ENCODE results near the gene KRT24.

The KRT24 gene

GRCh38 chr17:40720899-40721298, 17.3 kb upstream of the KRT24 start:
- Histone ChIP-seq H3K4me1 (ENCODE audit: insufficient read depth, low read length) (no peaks in the 10 kb centered on the region), H3K9me3 (ENCODE audit: low read length) (no peaks in the 10 kb centered on the region), H3K27me3 (ENCODE audit: control insufficient read depth in 1 of 2, insufficient read depth in 2 of 2, low read length in 2 of 2) (no peaks in the 10 kb centered on the region), H3K9ac (ENCODE audit: low read length) (no peak overlapping the region), H3K4me3 (ENCODE audit: low read depth in 1 of 2, low read length in 2 of 2) (no peak overlapping the region), H3K27ac (ENCODE audit: low read depth, low read length) (no peak overlapping the region), H3K36me3 (ENCODE audit: insufficient read depth, low read length) (no peaks in the 10 kb centered on the region)

- H3K4me3 ChIP-seq (ENCODE audit: low read depth in 1 of 2, low read length in 2 of 2): no peak overlapping the region
- H3K27me3 ChIP-seq (ENCODE audit: control insufficient read depth in 1 of 2, insufficient read depth in 2 of 2, low read length in 2 of 2): no peaks in the 10 kb centered on the region
- H3K9me3 ChIP-seq (ENCODE audit: low read length): no peaks in the 10 kb centered on the region
- H3K9ac ChIP-seq (ENCODE audit: low read length): no peak overlapping the region
- H3K4me1 ChIP-seq (ENCODE audit: insufficient read depth, low read length): no peaks in the 10 kb centered on the region
- no peak overlapping the region for H3K27ac ChIP-seq (ENCODE audit: low read depth, low read length)
- H3K36me3 ChIP-seq (ENCODE audit: insufficient read depth, low read length): no peaks in the 10 kb centered on the region
Observed at GRCh38 chr17:40718930-40719329, 15.4 kb upstream of the KRT24 start.

GRCh38 chr17:40717776-40718175, 14.2 kb upstream of the KRT24 start:
- H3K4me3 ChIP-seq (ENCODE audit: low read depth in 1 of 2, low read length in 2 of 2): no peak overlapping the region
- H3K27me3 ChIP-seq (ENCODE audit: control insufficient read depth in 1 of 2, insufficient read depth in 2 of 2, low read length in 2 of 2): no peaks in the 10 kb centered on the region
- H3K36me3 ChIP-seq (ENCODE audit: insufficient read depth, low read length): no peaks in the 10 kb centered on the region
- no peaks in the 10 kb centered on the region for H3K4me1 ChIP-seq (ENCODE audit: insufficient read depth, low read length)
- no peak overlapping the region for H3K9ac ChIP-seq (ENCODE audit: low read length)
- no peaks in the 10 kb centered on the region for H3K9me3 ChIP-seq (ENCODE audit: low read length)
- no peak overlapping the region for H3K27ac ChIP-seq (ENCODE audit: low read depth, low read length)

GRCh38 chr17:40714473-40714872, 10.9 kb upstream of the KRT24 start:
- H3K9me3 ChIP-seq (ENCODE audit: low read length): no peaks in the 10 kb centered on the region
- no peaks in the 10 kb centered on the region for H3K36me3 ChIP-seq (ENCODE audit: insufficient read depth, low read length)
- H3K9ac ChIP-seq (ENCODE audit: low read length): no peak overlapping the region
- H3K27ac ChIP-seq (ENCODE audit: low read depth, low read length): no peak overlapping the region
- no peaks in the 10 kb centered on the region for H3K27me3 ChIP-seq (ENCODE audit: control insufficient read depth in 1 of 2, insufficient read depth in 2 of 2, low read length in 2 of 2)
- H3K4me1 ChIP-seq (ENCODE audit: insufficient read depth, low read length): no peaks in the 10 kb centered on the region
- H3K4me3 ChIP-seq (ENCODE audit: low read depth in 1 of 2, low read length in 2 of 2): no peak overlapping the region

GRCh38 chr17:40707745-40708144, 4.2 kb upstream of the KRT24 start:
- H3K4me3 ChIP-seq (ENCODE audit: low read depth in 1 of 2, low read length in 2 of 2): no peak overlapping the region
- H3K27me3 ChIP-seq (ENCODE audit: control insufficient read depth in 1 of 2, insufficient read depth in 2 of 2, low read length in 2 of 2): no peaks in the 10 kb centered on the region
- H3K36me3 ChIP-seq (ENCODE audit: insufficient read depth, low read length): no peaks in the 10 kb centered on the region
- H3K27ac ChIP-seq (ENCODE audit: low read depth, low read length): no peak overlapping the region
- H3K4me1 ChIP-seq (ENCODE audit: insufficient read depth, low read length): peaks cover 4% of the 10 kb centered on the region
- no peaks in the 10 kb centered on the region for H3K9me3 ChIP-seq (ENCODE audit: low read length)
- H3K9ac ChIP-seq (ENCODE audit: low read length): no peak overlapping the region

GRCh38 chr17:40705584-40705983, 2.0 kb upstream of the KRT24 start:
- H3K4me3 ChIP-seq (ENCODE audit: low read depth in 1 of 2, low read length in 2 of 2): no peak overlapping the region
- no peak overlapping the region for H3K9ac ChIP-seq (ENCODE audit: low read length)
- no peak overlapping the region for H3K27ac ChIP-seq (ENCODE audit: low read depth, low read length)
- no peaks in the 10 kb centered on the region for H3K9me3 ChIP-seq (ENCODE audit: low read length)
- H3K27me3 ChIP-seq (ENCODE audit: control insufficient read depth in 1 of 2, insufficient read depth in 2 of 2, low read length in 2 of 2): no peaks in the 10 kb centered on the region
- peaks cover 4% of the 10 kb centered on the region for H3K4me1 ChIP-seq (ENCODE audit: insufficient read depth, low read length)
- H3K36me3 ChIP-seq (ENCODE audit: insufficient read depth, low read length): no peaks in the 10 kb centered on the region

- H3K4me1 ChIP-seq (ENCODE audit: insufficient read depth, low read length): peaks cover under 1% of the 10 kb centered on the region
- H3K9me3 ChIP-seq (ENCODE audit: low read length): no peaks in the 10 kb centered on the region
- H3K4me3 ChIP-seq (ENCODE audit: low read depth in 1 of 2, low read length in 2 of 2): no peak overlapping the region
- H3K27me3 ChIP-seq (ENCODE audit: control insufficient read depth in 1 of 2, insufficient read depth in 2 of 2, low read length in 2 of 2): no peaks in the 10 kb centered on the region
- H3K27ac ChIP-seq (ENCODE audit: low read depth, low read length): no peak overlapping the region
- no peak overlapping the region for H3K9ac ChIP-seq (ENCODE audit: low read length)
- H3K36me3 ChIP-seq (ENCODE audit: insufficient read depth, low read length): no peaks in the 10 kb centered on the region
Observed at GRCh38 chr17:40702271-40702670, 1.3 kb downstream of the KRT24 start.

GRCh38 chr17:40699853-40700252, 3.7 kb downstream of the KRT24 start:
- Histone ChIP-seq H3K4me1 (ENCODE audit: insufficient read depth, low read length) (no peaks in the 10 kb centered on the region), H3K36me3 (ENCODE audit: insufficient read depth, low read length) (no peaks in the 10 kb centered on the region), H3K27me3 (ENCODE audit: control insufficient read depth in 1 of 2, insufficient read depth in 2 of 2, low read length in 2 of 2) (no peaks in the 10 kb centered on the region), H3K4me3 (ENCODE audit: low read depth in 1 of 2, low read length in 2 of 2) (no peak overlapping the region), H3K9me3 (ENCODE audit: low read length) (no peaks in the 10 kb centered on the region), H3K27ac (ENCODE audit: low read depth, low read length) (no peak overlapping the region), H3K9ac (ENCODE audit: low read length) (no peak overlapping the region)

- Histone ChIP-seq H3K4me3 (ENCODE audit: low read depth in 1 of 2, low read length in 2 of 2) (no peak overlapping the region), H3K27me3 (ENCODE audit: control insufficient read depth in 1 of 2, insufficient read depth in 2 of 2, low read length in 2 of 2) (no peaks in the 10 kb centered on the region)
Observed at GRCh38 chr17:40699371-40699770, 4.2 kb downstream of the KRT24 start.

GRCh38 chr17:40697297-40697696, 6.3 kb downstream of the KRT24 start:
- no peaks in the 10 kb centered on the region for H3K4me1 ChIP-seq (ENCODE audit: insufficient read depth, low read length)
- no peak overlapping the region for H3K27ac ChIP-seq (ENCODE audit: low read depth, low read length)
- no peak overlapping the region for H3K9ac ChIP-seq (ENCODE audit: low read length)
- no peaks in the 10 kb centered on the region for H3K27me3 ChIP-seq (ENCODE audit: control insufficient read depth in 1 of 2, insufficient read depth in 2 of 2, low read length in 2 of 2)
- no peaks in the 10 kb centered on the region for H3K36me3 ChIP-seq (ENCODE audit: insufficient read depth, low read length)
- no peaks in the 10 kb centered on the region for H3K9me3 ChIP-seq (ENCODE audit: low read length)
- H3K4me3 ChIP-seq (ENCODE audit: low read depth in 1 of 2, low read length in 2 of 2): no peak overlapping the region

More at GRCh38 chr17:40699371-40699770, 4.2 kb downstream of the KRT24 start:
- H3K9me3 ChIP-seq (ENCODE audit: low read length): no peaks in the 10 kb centered on the region
- no peak overlapping the region for H3K27ac ChIP-seq (ENCODE audit: low read depth, low read length)
- H3K4me1 ChIP-seq (ENCODE audit: insufficient read depth, low read length): no peaks in the 10 kb centered on the region
- no peak overlapping the region for H3K9ac ChIP-seq (ENCODE audit: low read length)
- H3K36me3 ChIP-seq (ENCODE audit: insufficient read depth, low read length): no peaks in the 10 kb centered on the region

GRCh38 chr17:40696651-40697072, 6.9 kb downstream of the KRT24 start:
- Histone ChIP-seq H3K36me3 (ENCODE audit: insufficient read depth, low read length) (no peaks in the 10 kb centered on the region), H3K27me3 (ENCODE audit: control insufficient read depth in 1 of 2, insufficient read depth in 2 of 2, low read length in 2 of 2) (no peaks in the 10 kb centered on the region), H3K4me3 (ENCODE audit: low read depth in 1 of 2, low read length in 2 of 2) (no peak overlapping the region), H3K4me1 (ENCODE audit: insufficient read depth, low read length) (no peaks in the 10 kb centered on the region), H3K27ac (ENCODE audit: low read depth, low read length) (no peak overlapping the region), H3K9ac (ENCODE audit: low read length) (no peak overlapping the region), H3K9me3 (ENCODE audit: low read length) (no peaks in the 10 kb centered on the region)

GRCh38 chr17:40695874-40696472, 7.6 kb downstream of the KRT24 start:
- no peak overlapping the region for H3K27ac ChIP-seq (ENCODE audit: low read depth, low read length)
- H3K9ac ChIP-seq (ENCODE audit: low read length): no peak overlapping the region
- no peaks in the 10 kb centered on the region for H3K36me3 ChIP-seq (ENCODE audit: insufficient read depth, low read length)
- no peaks in the 10 kb centered on the region for H3K27me3 ChIP-seq (ENCODE audit: control insufficient read depth in 1 of 2, insufficient read depth in 2 of 2, low read length in 2 of 2)
- no peaks in the 10 kb centered on the region for H3K9me3 ChIP-seq (ENCODE audit: low read length)
- no peaks in the 10 kb centered on the region for H3K4me1 ChIP-seq (ENCODE audit: insufficient read depth, low read length)
- no peak overlapping the region for H3K4me3 ChIP-seq (ENCODE audit: low read depth in 1 of 2, low read length in 2 of 2)

Data from muscle layer of colon (tissue), 2 donors.